ENCODE results near the gene ITPA.

The ITPA gene
- total RNA-seq, result 24.2 to 62.6 (median 30.9) reads per million in 17 experiments

DNA sequence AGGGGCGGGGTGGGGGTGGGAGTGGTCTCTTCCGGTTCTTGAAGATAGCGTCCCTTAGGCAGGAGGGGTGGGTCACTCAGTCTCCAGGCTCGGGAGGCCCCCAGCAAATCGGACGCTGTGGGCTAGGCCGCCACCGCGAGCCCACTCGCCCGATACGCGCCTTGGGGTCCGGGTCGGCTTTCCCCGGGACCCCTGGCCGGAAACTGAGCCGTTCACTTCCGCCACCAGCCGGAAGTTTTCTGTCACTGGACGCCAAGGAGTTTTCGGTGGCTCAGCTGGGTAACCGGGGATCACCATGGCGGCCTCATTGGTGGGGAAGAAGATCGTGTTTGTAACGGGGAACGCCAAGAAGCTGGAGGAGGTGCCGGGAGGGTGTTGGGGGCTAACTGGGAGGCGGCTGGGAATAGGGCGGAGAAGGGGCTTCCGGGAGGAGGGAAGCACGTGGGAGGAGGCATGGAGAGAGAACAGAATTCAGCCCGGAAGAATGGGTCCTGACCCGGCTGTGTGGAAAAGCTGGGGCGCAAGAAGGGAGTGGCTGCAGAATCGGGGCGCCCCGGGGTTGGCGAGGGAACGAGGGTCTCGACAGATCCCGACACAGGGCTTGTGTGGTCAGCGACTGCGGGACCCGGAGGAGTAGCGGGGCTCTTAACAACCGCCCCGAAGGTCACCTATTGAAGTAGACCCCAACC is at the start of gene ITPA:
ITPA (plus strand) TSS at position 242 of the 689 bp plus-strand sequence; CDS start at position 296, 54 bp downstream.
- peak; percentile 57 to 78 (median 73) for DNase-seq

DNA sequence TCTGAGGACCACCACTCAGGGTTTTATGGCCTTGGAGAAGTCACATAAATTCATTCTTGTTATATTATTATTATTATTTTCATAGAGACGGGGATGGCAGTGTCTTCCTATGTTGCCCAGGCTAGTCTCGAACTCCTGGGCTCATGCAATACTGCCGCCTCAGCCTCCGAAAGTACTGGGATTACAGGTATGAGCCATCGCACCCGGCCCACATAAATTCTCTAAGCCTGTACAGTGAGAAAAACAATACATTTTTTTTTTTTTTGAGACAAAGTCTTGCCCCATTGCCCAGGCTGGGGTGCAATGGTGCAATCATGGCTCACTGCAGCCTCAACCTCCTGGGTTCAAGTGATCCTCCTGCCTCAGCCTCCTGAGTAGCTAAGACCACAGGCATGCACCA is 48.9 kb upstream of the ITPA start:
- no peak for DNase-seq

DNA sequence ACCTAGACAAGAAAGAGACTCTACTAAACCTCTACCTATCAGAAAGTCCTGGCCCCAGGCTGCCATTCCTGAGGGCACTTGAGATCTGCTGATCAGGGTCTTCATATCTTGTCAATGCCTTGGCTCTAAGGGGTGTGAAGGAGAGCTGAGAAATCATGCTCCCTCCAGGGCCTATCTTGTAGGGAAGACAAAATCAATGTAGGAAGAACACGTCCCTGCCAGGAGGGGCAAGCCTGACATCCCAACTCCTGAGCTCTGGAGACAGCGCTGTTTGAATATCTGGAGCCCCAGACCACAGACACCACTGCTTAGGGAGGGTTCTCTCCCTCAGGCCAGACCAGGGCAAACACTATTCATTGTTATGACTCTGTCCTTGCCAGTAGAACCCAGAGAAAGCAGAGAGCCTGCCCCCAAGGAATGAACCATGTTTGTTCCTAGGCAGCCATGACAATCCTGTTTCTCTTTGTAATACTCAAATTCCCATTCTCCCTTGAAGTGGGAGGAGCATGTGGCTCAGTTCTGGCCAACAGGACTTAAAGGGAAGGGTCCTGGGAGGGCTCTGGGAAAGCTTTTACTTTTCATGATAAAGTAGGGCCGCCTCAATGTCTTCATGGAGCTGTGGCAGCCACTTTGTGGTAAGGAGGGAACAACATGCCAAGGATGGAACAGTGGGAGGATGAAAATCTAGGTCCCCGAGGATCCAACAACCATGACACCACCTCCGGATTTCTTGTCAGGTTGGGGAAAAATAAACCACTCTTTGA is 47.8 kb upstream of the ITPA start:
- DNase-seq, result no peak

DNA sequence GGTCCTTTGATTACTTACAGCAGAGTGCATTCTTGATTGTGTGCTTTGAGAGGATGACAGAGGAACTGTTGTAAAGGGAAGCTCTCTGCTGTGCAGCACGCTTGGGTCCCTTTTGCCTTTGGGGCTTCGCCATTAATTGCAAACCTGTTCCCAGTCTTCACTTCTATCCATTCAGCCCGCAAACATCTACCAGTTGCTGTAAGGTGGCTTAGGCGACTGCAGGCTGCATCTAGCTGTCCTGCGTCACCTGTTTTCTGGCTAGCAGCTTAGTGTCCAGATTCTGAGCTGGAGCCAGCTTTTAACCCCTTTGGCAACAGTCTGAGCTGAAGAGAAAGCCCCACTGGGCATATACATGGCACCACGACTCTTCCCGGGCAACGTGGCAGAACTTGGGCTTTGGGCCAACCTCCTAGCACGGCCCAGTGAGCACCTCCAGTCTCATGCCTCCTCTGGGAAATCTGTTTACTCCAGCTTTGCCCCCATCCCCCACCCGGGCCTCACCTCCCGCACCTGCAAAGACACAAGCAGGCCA is 47.2 kb upstream of the ITPA start:
- no peak for DNase-seq

DNA sequence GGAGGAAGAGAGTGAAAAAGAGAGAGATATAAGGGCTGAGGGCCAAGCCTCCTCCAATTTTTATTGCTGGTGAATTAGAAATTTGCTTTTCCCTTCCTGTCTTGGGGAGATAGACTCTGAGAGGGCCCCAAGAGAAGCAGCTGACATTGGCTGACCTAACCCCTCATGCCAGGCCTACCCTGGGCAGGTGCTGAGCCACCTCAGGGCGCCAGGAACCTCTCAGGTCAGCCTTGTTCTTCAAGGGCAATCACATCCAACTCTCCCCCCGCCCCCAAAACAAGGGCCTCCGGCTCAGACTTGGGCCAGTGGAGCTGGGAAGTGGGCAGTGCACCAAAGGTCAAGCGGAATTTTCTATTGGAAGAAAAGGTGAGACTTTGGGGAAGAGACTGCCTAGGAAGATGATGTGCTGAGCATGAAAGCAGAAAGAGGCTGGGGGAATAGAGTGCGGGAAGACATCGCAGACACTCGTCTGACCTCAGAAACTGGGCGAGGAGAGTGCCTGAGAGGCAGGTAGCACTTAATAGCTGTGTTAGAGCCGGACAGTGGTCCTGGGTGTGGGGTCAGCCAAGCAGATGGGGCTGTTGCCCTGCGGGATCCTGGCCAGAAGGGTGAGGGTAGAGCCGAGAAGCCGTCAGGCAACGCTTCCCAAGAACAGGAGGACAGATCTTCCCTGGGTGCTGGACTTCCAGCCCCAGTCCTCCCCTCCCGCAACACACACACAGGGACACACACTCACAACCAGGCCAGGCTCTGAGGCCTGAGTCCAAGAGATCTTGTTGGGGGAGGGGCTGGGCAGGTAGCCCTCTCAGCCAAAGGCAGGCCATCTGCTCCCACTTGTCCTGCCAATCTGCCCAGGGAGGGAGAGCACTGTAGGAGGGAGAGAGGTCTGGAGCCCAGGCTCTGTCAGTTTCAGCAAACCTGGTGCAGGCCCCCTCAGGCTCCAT is 45.9 kb upstream of the ITPA start:
- DNase-seq, result no peak

DNA sequence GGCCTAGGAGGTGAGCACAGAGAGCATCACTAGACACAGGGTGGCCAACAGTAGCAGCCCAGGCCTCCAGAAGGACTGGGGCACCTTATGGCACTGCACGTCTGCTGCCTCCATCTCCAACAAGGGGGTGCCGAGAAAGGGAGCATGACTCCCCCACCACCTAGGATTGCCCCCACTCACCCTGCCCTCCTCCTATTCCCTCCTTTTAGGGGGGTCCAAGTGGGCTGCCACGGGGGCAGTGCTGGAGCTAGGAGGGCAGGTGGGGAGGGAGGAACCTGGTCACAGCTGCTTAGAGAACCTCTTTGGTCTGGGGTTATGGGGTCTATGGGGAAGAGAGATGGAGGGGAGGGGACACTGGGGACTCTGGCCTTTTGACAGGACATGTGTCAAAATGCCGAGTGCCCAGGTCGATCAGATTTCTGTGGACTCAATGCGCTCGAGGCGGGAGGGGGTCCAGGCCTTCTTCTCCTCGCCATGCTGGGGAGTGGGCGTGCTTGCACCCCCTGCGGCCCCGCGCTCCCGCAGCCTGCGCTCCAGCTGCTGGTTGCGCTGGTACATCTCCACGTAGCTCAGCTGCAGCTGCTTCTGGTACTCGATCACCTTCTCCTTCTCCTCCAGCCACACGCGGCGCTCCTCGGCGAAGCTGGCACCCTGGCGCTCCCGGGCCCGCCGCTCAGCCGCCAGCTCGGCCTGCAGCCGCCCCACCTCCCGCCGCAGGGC is 45.1 kb upstream of the ITPA start:
- DNase-seq, result no peak

DNA sequence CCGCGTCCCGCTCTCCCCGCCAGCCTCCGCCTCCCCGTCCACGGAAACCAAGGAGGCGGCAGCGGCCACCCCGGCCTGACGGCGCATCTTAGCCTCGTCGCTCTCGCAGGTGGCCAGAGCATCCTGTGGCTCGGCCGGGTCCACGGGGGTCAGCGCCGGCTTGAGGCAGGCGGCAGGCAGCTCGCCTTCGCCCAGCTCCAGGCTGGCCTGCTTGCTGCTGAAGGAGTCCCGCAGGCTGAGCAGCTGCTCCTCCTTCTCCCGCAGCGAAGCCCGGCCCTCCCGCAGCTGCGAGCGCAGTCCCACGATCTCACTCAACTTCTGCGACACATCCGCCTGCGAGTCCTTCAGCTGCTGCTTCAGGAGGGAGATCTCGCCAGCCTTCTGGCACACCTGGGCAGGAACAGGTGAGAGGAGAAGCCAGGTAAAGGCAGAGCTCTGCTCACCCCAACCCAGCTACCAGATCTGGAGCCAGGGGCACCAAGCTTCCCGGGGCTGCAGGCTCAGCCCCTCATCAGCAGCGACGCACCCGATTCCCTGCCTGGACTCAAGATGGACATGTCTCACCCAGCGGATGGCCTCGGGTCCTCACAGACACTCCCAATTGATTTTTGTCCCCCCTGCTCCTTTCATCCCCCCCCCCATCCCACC is 44.4 kb upstream of the ITPA start:
- DNase-seq, result no peak

DNA sequence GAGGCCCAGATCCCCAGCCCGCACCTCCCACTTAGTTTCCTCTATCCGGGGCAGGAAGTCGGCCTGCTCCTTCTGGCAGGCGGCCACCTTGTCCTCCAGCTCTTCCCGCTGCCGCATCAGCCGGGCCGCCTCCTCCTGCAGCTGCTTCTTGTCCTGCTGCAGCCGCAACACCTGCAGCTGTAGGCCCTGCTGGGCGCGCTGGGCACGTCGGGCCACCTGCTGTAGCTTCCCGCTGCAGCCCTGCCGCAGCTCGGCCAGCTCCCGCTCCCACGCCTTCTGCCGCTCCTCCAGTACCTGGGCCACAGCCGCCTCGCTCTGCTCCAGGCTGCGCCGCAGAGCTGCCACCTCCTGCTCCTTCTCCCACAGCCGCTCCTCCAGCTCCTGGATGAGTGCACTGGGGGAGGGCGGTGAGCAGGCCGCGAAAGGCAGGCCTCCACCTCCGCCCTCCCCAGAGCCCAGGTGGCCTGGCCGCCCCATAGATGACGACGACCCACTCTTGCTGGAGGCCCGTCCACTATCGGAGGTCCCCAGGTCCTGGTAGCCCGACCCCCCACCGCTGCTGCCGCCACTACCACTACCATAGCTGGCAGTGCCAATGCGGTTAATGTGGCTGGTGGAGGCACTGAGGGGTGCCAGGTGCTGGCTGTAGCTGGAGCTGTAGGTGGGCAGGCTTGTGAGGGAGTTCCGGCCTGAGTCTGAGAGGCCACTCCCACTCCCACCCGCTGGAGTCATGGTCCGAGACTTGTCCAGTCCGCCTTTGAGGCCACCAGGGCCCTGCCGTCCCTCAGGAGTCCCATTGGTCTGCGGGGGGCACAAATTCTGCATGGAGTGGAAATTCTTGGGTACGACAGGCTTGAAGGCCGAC is 43.6 kb upstream of the ITPA start:
- DNase-seq, result peak; percentile 26 to 68 (median 54)

DNA sequence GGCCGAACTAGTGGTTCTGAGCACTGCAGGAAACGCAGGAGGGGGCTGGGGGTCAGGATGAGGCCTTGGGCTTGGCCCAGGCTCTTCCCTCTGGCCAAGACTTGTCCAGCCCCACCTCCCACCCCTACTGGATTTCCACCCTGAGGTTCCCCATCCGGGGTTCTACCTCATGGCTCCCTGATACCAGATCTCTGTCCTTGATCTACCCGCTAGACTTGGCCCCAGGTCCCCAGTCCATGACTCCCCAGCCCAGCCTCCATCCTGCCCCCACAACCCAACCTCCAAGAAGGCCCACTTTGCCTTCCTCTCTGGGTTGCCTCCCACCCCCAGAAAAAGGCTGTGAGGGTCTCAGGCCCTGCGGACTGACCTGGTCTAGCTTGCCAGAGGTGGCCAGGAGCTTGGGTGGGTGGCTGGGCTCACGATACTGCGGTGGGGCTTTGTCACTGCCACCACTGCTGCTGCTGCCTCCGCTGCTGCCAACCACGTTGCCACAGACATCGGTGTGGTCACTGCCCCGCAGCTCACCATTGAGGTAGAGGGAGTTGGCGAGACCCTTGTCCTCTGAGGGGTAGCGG is 42.9 kb upstream of the ITPA start:
- no peak for DNase-seq

DNA sequence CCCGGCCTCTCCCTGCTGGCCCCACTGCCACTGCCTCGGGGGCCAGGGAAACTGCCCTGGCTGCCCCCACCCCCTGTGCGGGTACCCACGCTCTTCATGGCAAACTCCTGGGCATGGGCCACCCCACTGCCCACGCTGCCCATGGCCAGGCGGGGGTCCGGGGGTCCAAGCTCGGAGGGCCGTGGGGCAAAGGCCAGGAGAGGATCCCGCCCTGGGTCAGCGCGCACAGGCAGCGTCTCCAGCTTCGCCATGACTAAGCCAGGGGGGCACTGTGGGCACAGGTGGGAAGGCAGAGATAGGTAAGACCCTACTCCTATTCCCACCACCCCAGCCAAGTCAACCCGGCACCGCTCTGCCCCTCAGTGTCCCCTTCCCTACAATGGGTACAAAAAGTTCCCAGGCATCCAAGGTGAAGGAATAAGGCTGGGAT is 42.4 kb upstream of the ITPA start:
- DNase-seq, result no peak

DNA sequence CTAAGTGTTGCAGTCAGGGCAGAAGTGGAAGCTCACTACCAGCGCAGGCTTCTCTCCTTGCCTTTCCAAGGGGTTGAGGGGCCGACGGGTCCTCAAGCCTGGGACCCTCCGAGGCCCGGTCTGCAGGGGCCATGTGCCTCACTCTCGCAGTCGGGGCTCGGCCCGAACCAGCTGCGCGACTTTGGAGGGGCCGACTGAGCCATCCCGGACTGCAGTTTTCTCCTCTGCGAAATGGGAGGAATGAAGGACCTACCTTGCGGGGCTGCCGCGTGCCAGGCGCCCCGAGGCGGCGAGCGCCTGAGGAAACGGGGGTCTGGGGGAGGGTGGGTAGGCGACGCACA is 41.6 kb upstream of the ITPA start:
- no peak for DNase-seq

DNA sequence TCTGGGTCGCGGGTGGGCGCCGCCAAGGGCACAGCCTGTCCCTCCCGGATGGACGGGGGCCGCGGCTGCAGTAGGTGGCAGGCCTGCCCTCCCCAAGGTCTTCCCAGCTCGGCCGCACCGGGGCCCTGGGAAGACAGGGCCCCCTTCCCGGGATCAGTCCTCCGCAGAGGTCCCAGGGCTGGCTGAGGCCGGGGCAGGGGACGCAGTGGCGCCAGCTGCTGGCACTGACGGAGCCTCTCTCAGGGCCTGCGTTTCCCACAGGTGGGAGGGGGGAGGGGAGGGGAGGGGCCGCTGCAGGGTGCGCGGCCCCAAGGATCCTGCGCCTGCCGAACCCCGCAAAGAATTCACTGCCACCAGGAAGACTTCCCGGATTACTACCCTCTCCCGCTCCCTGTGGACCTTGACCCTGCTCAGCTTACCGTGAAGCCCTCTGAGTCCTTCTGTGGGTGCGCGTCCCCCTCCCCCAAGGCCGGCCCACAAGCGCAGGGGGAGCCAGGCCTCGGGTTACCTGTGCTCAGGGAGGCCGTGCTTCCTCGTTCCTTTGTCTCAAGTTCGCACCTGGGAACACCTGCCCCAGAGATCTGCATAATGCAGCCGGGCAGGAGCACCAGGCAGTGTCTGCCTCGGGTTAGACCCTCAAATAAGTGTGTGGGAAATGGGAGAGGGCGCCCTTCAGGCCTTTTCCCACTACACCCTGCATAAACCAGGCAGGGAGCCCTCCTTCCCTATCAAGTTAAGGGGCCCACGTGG is 41.0 kb upstream of the ITPA start:
- no peak for DNase-seq

DNA sequence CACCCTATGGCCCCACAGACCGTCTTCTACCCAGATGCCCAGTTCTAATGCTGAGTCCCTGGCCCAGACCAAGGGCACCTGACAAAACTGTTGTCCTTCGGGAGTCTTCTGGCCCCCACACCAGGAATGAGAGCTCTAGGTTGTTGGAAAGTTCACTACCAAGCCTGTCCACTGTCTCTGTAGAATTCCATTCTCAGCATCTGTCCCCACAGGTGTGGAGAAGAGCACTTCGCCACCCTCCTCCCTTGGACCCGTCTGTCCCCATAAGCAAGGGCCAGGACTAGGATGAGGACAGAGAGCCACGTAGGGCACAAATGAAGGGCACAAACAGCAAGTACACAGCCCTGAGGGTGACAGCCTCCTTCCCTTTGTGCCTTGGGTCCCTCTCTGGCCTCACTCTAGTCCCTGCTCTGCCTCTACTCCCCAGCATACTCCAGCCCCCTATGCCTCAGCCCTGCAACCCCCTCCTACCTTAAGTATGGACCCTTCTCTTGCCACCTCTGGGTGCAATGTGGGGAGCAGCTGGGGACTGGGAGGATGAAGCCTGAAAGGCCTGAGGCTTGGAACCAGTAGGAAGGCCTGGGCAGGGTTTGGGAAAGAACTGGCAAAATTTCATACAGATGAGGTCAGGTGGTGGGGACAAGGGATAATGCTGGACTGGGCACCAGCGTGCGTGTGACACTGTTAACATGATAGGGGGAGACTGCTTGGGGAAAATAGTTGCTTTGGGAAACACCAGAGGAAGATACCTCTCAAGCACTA is 40.3 kb upstream of the ITPA start:
- no peak for DNase-seq

DNA sequence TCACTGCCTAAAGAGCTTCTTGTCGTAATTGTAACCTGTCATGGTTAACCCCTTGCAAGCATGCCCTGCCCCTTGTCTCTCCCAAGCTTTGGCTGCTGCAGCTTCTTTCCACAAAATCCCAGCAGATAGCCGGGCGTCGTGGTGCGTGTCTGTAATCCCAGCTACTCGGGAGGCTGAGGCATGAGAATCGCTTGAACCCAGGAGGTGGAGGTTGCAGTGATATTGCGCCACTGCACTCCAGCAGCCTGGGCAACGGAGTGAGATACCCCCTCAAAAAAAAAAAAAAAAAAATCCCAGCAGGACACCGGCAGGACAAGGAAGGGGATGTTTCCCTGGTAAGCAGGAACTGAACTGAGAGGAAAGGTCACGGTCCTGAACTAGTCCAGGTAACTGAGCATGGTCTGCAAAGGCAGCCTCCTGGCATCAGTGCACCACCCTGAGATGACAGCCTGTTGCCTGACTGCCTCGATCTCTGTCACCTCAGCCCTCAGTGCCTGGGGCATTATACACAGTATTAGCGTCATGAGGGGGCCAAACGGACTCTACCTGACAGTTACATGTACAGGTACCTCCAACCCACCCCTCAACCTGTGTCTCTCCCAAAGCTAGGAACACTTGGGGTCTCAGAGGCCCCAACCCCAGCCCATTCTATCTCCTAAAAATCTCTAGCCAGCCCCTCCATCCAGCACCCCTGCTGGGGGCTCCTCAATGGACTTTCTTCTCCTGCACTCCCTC is 37.7 kb upstream of the ITPA start:
- no peak for DNase-seq

DNA sequence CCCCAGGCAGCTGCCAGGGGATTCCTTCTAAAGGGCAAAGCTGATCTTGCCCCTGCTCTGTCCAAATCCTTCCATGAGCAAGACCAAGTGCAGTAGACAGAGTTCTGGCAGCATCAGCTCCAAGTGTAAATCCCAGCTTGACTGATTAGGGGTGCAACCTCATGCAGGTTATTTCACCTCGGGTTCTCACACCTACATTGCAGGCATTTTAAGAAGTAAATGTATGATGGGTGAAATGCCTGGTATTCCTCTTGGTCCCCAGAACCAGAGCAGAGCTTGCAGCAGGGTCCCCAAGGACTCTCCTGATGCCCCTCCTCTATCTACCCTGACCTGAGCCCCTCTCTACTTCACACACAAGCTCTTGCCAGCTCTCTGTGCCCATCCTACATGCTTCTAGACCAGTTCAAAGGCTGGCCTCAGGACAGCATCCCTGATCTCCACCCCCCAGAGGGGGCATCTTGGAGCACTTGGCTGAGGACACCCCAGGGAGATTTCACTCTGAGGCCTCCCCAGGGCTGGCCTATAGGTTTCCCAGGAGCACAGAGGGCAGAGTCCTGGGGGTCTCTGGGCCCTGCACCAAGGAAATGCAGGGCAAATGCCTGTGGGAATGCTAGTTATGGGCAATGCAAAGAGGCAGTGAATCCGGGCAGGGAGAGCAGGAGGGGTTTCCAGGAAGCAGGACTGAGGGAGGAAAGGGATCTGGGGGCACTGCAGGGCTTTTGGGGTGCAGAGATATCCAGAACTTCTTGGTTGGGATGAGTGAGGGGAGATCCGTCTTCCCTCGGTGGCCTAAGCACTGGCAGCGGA is 37.0 kb upstream of the ITPA start:
- no peak for DNase-seq

DNA sequence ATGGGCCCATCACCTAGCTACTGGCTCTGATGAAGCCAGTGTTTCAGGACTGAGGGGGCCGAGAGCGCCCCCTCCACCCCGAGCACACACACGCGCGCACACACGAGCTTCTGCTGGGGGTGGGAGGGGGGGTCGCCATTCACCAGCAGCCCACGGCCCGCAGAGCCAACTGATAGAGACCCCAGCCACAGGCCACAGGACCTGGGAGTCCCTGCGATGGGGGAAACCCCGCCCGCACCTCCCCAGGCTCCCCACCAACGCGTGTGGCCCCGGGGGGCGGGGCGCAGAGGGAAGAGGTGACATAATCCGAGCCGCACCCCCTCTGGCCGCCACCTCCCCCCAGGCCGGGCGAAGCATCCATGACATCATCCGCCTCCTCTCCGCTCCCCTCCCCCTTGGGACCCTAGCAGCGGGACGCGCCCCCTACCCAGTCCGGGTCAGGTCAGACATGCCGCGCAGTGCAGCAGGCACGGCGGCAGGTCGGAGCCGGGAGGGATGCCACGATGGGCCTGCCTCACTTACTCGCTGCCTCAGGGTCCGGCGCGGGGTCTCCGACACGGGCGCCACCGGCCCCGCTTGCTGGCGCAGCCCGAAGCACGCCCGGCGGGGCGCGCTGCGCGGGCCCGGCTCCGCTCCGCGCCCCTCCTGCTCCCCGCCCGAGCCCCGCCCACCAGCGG is 36.2 kb upstream of the ITPA start, which contains the start of gene LZTS3:
LZTS3 (minus strand) TSS at position 617 of the 677 bp plus-strand sequence. CDS start 6,386 bp downstream, outside the sequence.
- DNase-seq, result peak; percentile 52 to 81 (median 62)

Measured in suppressor macrophage (primary cell).